NCI-H69 (cell line): ENCODE data around the gene METAP1D.
"Not testable (repeated sequence)": the region's sequence is repeated elsewhere in the genome, so short reads cannot be mapped to it uniquely, and the experiment has no call there.

Experiments
- DNase-seq: peaks from one replicate; lab custom pipeline; 2025; lab: John Stamatoyannopoulos, UW

Gene METAP1D

GRCh38 chr2:172102391-172103359 is 102.9 kb downstream of the METAP1D start, which contains the start of gene DLX2:
Gene DLX2 (minus strand): TSS chr2:172102900. CDS start chr2:172102538, 362 bp downstream.
- DNase-seq, result peak; percentile 93

- DNase-seq, result no peak
Observed at GRCh38 chr2:172103471-172104272, 103.9 kb downstream of the METAP1D start.

GRCh38 chr2:172105471-172106107 is 105.8 kb downstream of the METAP1D start:
- DNase-seq, result no peak

GRCh38 chr2:172106108-172106961 is 106.6 kb downstream of the METAP1D start:
- DNase-seq, result no peak

GRCh38 chr2:172107690-172108586 is 108.2 kb downstream of the METAP1D start:
- DNase-seq, result no peak

- DNase-seq, result no peak
Observed at GRCh38 chr2:172108587-172108930, 108.8 kb downstream of the METAP1D start.

- no peak for DNase-seq
Observed at GRCh38 chr2:172109256-172109987, 109.7 kb downstream of the METAP1D start.

- no peak for DNase-seq
Observed at GRCh38 chr2:172109988-172110811, 110.4 kb downstream of the METAP1D start.

- peak; percentile 46 for DNase-seq
Observed at GRCh38 chr2:172113617-172114016, 113.9 kb downstream of the METAP1D start.

GRCh38 chr2:172114176-172114575 is 114.4 kb downstream of the METAP1D start:
- DNase-seq, result not testable (repeated sequence)

GRCh38 chr2:172114579-172114978 is 114.8 kb downstream of the METAP1D start:
- DNase-seq, result no peak

GRCh38 chr2:172116107-172116506 is 116.4 kb downstream of the METAP1D start:
- no peak for DNase-seq

- DNase-seq, result no peak
Observed at GRCh38 chr2:172119089-172119488, 119.3 kb downstream of the METAP1D start.

- no peak for DNase-seq
Observed at GRCh38 chr2:172120118-172120517, 120.4 kb downstream of the METAP1D start.

GRCh38 chr2:172128484-172128883 is 128.7 kb downstream of the METAP1D start:
- DNase-seq, result no peak

- no peak for DNase-seq
Observed at GRCh38 chr2:172129404-172129803, 129.7 kb downstream of the METAP1D start.
